ENCODE data around the gene SLC26A4. TPM values are rescaled to one million over a fixed set of nuclear protein-coding genes. Genes with fewer than 3 reads are reported as not detected.

Gene SLC26A4
- total RNA-seq, 1 experiment from 2014 or later = 0.33 TPM

DNA sequence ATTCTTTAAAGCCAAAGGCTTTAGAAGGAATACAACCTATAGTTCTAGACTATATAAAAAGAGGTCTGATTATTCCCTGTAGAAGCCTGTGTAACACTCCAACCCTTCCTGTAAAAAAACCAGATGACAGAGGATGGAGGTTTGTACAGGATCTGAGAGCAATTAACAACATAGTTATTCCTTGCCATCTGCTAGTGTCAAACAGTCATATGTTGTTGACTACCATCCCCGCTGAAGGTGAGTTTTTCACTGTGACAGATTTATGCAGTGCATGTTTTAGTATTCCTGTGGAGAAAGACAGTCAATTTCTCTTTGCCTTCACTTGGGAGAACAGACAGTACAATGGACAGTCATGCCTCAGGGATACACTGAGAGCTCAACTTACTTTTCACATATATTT lies 19.0 kb upstream of the SLC26A4 start:
- H3K79me2 ChIP-seq (ENCODE audit: insufficient read depth, low read length) = no peaks in the 10 kb centered on the region
- no peak overlapping the region for H2BK12ac ChIP-seq (ENCODE audit: insufficient read length, low read depth, low read length)
- H3K56ac ChIP-seq (ENCODE audit: insufficient read length, low read depth, low read length) = no peak overlapping the region
- H3K27me3 ChIP-seq (ENCODE audit: insufficient read depth, low read length) = no peaks in the 10 kb centered on the region
- Mint-ChIP-seq H3K36me3 (ENCODE audit: insufficient read depth in 1 of 3, low read depth in 3 of 3) (0 out of 7 replicates have a peak, but pooled peaks cover 0 to 3% (median 0%) of the 10 kb centered on the region in 3 experiments), H3K9me3 (peaks cover 4% of the 10 kb centered on the region in 2 experiments; a peak in 3 of 5 replicates), H3K27ac (no peak overlapping the region), H3K27me3 (ENCODE audit: low read depth) (peaks cover 9% of the 10 kb centered on the region), H3K4me1 (peaks cover 0 to 5% of the 10 kb centered on the region in 2 experiments; a peak in 3 of 4 replicates), H3K4me3 (no peak overlapping the region)
- H3T11ph ChIP-seq (ENCODE audit: low read length) = no peak overlapping the region
- no peak overlapping the region for H3K4ac ChIP-seq (ENCODE audit: low read depth, low read length)
- no peak overlapping the region for H4K5ac ChIP-seq (ENCODE audit: insufficient read length, low read depth, low read length)
- no peak overlapping the region for H3K18ac ChIP-seq (ENCODE audit: insufficient read length, low read depth, low read length)
- no peak overlapping the region for H3K23ac ChIP-seq (ENCODE audit: insufficient read length, low read depth, low read length)
- no peak for TF ChIP-seq CTCF (conservative IDR thresholded peaks at IDR 0.05)
- no peak overlapping the region for H3K9ac ChIP-seq (ENCODE audit: extremely low read depth, insufficient read length, low read length)
- H3K9me3 ChIP-seq (ENCODE audit: control insufficient read depth, low read depth, low read length) = no peaks in the 10 kb centered on the region
- no peak overlapping the region for H2AFZ ChIP-seq (ENCODE audit: low read length)
- no peak for DNase-seq
- H3K79me1 ChIP-seq (ENCODE audit: insufficient read depth, low read depth, low read length, poor library complexity, severe bottlenecking) = no peaks in the 10 kb centered on the region
- H4K20me1 ChIP-seq (ENCODE audit: control insufficient read depth, insufficient read depth, insufficient read length) = no peaks in the 10 kb centered on the region
- no CpG with 5 or more reads among the region's 1 CpG for WGBS (ENCODE audit: extremely low coverage, insufficient read length, low lambda C conversion rate)
- H3K4me1 ChIP-seq (ENCODE audit: insufficient read depth, low read length) = no peaks in the 10 kb centered on the region
- H3K27ac ChIP-seq (ENCODE audit: insufficient read length, low read depth, low read length) = no peak overlapping the region
- no peak overlapping the region for H3K14ac ChIP-seq (ENCODE audit: insufficient read depth, low read length)
- H2BK120ac ChIP-seq (ENCODE audit: low read depth, low read length, poor library complexity, severe bottlenecking) = no peak overlapping the region
- no peak overlapping the region for H4K91ac ChIP-seq (ENCODE audit: insufficient read length, low read depth, low read length)
- no peak overlapping the region for H2BK5ac ChIP-seq (ENCODE audit: insufficient read length, low read length)
- no peak overlapping the region for H2BK20ac ChIP-seq (ENCODE audit: low read depth, low read length, poor library complexity, severe bottlenecking)
- H4K8ac ChIP-seq (replicated peaks; ENCODE audit: insufficient read length, low read depth, low read length) = no peak overlapping the region
- no peak overlapping the region for H3K4me2 ChIP-seq (ENCODE audit: insufficient read depth, insufficient read length, low read length)
- H2BK15ac ChIP-seq (ENCODE audit: low read depth, low read length) = no peak overlapping the region
- H2AK5ac ChIP-seq (ENCODE audit: insufficient read length, low read length) = no peak overlapping the region
- no peaks in the 10 kb centered on the region for H3K23me2 ChIP-seq (ENCODE audit: insufficient read length, low read depth, low read length, poor library complexity, severe bottlenecking)

Data from H9 (cell line).